ENCODE data around the gene PPP1R11. TPM values are rescaled to one million over a fixed set of nuclear protein-coding genes. Genes with fewer than 3 reads are reported as not detected.

PPP1R11 gene
- total and polyA plus RNA-seq, 2 of the 13 experiments (the other 11 are each of a cell fraction or from before 2014, with no cell fraction given) = 32.1 to 58.9 TPM

GRCh38 chr6:30061092-30061857 is 5.7 kb upstream of the PPP1R11 start, which contains the start of gene POLR1H (continued):
- TF ChIP-seq ZFX (CRISPR knock-in tag; IDR thresholded peaks at IDR 0.05; ENCODE audit: low read depth) (peak; percentile 73; the same call in 1 of the 2 replicates), ZNF607 (CRISPR knock-in tag; IDR thresholded peaks at IDR 0.05; ENCODE audit: borderline replicate concordance) (peak; percentile 66; the same call in 1 of the 2 replicates), ZNF276 (CRISPR knock-in tag; IDR thresholded peaks at IDR 0.05; ENCODE audit: low read depth) (peak; percentile 20; the same call in 1 of the 2 replicates), ELK4 (CRISPR knock-in tag; IDR thresholded peaks at IDR 0.05; ENCODE audit: borderline replicate concordance) (0 out of 2 replicates have a peak, but pooled peaks have one; percentile 67), MIER2 (CRISPR knock-in tag; IDR thresholded peaks at IDR 0.05) (peak; percentile 78; the same call in 1 of the 2 replicates), GMEB2 (CRISPR knock-in tag; IDR thresholded peaks at IDR 0.05; ENCODE audit: low read depth) (peak; percentile 78), HNRNPH1 (optimal IDR thresholded peaks at IDR 0.05; ENCODE audit: low read depth, low read length) (no peak), NAIF1 (CRISPR knock-in tag; IDR thresholded peaks at IDR 0.05; ENCODE audit: borderline replicate concordance) (no peak; the same call in 1 of the 2 replicates), MZF1 (CRISPR knock-in tag; IDR thresholded peaks at IDR 0.05; ENCODE audit: borderline replicate concordance) (no peak), ZNF775 (CRISPR knock-in tag; IDR thresholded peaks at IDR 0.05; ENCODE audit: borderline replicate concordance) (no peak), RXRB (CRISPR knock-in tag; IDR thresholded peaks at IDR 0.05; ENCODE audit: borderline replicate concordance) (peak; percentile 83), DBP (CRISPR knock-in tag; IDR thresholded peaks at IDR 0.05; ENCODE audit: not compliant biosample characterization) (peak; percentile 73), ZNF766 (CRISPR knock-in tag; IDR thresholded peaks at IDR 0.05; ENCODE audit: borderline replicate concordance) (peak; percentile 90), SALL2 (CRISPR knock-in tag; IDR thresholded peaks at IDR 0.05) (peak; percentile 84), SAFB2 (CRISPR knock-in tag; IDR thresholded peaks at IDR 0.05; ENCODE audit: borderline replicate concordance, low read depth) (peak; percentile 85; the same call in 1 of the 2 replicates), ZFP37 (CRISPR knock-in tag; IDR thresholded peaks at IDR 0.05; ENCODE audit: borderline replicate concordance) (no peak), ZNF362 (CRISPR knock-in tag; IDR thresholded peaks at IDR 0.05; ENCODE audit: borderline replicate concordance) (no peak), ZBTB43 (CRISPR knock-in tag; conservative IDR thresholded peaks at IDR 0.05) (peak; percentile 89), ZBTB20 (CRISPR knock-in tag; IDR thresholded peaks at IDR 0.05; ENCODE audit: borderline replicate concordance, low read depth) (peak; percentile 52; the same call in 1 of the 2 replicates)
